M059J (cell line): ENCODE data around the gene WWOX. TPM values are rescaled to one million over a fixed set of nuclear protein-coding genes. Genes with fewer than 3 reads are reported as not detected.

ENCODE experiments used
- DNase-seq: peaks from one replicate; pipeline ENCODE4 v3.0.0-alpha.2; 2012; ENCODE audit warnings: low read depth
- total RNA-seq: library from RNA; depleted of rRNA; stranded (reverse); fragments of >200 nt; shearing (Covaris generic); gene quantifications from 2 replicates; pipeline ENCODE4 v1.2.3, GENCODE V29; 2014

Gene WWOX
- total RNA-seq, 1 experiment from 2014 or later = 13.7 TPM

DNA sequence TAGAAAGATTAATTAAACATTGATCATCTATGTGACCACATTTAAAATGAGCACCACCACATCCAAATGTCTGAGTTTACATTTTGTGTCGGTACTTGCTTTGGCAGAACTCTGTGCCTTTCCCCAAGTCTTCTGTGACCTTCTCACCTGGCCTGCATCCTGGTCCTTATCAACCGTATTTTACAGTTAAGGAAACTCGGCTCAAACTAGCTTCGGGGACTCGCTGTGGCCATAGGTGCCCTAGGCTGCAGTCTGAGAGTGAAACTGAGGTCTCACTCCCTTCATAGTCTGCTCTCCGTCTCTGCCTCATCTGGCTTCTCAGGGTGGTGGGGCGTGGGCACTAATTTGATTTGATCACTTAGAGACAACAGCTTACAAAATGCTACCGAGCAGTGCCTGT lies 555.5 kb downstream of the WWOX start:
- no peak for DNase-seq

DNA sequence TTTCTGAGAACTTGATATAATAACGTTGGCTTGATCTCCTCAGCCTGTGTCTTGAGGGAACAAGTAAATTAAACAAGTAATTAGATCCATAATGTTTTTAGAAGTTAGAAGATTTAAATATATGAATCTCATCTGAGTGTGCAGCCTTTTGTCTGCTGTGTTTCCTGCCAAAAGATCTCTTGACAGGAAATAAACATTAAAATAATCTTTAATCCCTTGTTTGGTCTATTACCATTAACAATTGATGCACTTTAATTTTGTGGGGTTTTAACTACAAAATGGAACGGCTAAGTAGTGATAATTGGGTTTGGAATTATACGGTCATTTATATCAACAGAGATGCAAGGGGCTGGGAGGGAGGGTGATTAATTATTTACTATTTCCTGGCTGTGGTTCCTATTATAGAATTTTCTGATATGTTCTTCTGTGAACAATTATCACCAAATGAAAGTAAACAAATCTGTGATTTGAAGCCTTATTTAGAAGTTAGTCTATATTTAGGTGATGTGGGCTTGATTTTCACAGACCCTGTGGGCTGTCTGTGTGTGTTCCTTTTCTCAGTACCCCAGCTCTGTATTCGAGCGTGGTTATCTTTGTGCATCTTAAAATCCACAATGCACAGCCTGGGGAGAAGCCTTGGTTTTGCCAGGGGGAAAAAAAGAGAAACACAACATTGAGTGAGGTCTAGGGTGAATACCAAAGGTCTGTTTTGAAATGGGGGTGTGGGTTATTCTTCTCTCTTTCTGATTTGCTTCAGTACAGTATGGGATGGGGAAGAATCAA lies 556.1 kb downstream of the WWOX start:
- no peak for DNase-seq

DNA sequence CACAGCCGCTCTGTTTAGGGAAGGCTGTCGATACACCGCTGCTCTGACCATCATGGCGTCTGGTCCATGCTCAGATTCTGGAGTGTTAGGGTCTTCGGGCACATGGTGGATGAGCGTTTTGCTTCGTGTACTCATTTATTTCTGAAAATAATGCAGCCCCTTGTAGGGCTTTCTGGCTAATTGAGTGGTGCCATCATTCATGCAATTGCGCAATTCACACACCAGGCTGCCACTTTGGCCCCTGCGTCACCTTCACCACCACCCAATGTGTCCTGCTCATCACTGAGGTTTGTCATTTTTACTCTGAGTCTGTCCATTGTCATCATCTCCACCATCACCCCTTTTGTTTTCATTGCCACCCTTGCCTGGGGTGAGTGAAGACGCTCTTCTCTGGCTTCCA lies 557.4 kb downstream of the WWOX start:
- DNase-seq = no peak

DNA sequence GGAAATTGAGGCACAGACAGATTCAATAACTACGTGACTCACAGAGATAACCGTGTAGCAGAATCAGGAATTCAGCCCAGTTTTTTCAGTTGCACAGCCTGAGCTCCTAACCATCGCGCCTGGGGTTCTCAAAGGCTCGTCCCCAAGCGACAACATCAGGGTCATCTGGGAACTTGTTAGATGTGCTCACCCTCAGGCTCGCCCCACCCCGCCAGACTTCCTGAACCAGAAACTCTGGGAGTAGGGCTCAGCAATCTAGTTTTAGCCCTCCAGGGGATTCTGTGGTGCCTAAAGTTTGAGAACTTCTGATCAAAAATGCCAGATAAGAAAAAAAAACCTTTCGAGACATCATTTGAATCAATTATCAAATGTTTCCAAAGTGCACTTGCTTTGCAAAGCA lies 559.8 kb downstream of the WWOX start:
- DNase-seq = no peak

DNA sequence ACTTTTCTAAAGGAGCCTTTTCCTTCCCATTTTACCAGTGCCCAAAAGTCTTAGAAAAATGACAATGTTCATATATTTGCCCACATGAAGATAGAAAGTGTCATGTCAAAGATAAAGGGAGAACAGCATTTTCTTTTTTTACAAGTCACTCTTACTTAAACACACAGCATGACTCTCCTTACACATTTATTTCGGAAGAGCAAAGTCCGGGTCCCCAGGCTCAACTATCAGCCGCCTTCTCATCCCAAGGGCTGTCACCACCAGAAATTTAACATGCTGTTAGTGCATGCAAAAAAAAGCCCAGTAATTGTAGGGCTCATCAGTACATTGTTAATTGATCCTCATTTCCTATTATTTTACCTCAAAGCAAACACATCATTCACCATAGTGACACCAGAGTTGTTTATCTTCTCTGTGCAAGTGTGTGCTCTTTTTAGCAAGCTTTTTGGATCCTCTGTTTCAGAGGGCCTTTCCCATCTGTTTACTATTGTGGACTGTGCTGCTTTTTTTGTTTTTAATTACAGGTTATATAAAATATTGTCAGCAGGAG lies 560.3 kb downstream of the WWOX start:
- no peak for DNase-seq

DNA sequence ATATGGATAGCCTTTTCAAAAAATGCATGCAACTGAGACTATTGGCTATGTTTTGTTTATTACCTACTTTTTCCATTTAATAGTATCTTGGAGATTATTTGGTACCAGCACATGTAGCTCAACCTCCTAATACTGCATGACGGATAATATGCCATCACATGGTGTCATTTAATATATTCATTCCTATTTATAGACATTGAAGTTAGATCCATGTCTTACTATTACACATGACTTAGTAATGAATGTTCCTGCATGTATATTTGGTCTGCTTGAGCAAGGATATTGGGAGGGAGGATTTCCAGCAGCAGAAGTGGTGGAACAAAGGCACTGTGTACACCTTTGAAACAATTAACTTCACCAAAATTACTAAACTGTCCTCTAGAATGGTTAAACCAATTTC lies 561.3 kb downstream of the WWOX start:
- DNase-seq = no peak

DNA sequence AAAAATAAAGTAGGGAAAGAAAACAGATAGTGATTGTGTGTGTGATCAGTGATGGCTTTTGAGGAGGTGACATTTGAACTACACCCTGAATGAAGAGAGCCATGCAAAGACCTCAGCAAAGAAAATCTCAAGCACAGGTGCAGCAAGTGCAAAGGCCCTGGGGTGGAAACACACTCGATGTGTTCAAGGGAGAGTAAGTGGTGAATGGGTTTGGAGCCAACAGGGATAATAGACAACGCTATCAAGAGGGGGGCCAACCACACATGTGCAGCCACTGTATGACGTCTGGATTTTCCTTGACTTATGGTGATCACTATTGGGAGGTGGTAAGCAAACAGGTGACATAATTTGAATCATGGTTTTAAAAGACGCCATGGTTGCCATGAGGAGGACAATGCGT lies 564.2 kb downstream of the WWOX start:
- no peak for DNase-seq

DNA sequence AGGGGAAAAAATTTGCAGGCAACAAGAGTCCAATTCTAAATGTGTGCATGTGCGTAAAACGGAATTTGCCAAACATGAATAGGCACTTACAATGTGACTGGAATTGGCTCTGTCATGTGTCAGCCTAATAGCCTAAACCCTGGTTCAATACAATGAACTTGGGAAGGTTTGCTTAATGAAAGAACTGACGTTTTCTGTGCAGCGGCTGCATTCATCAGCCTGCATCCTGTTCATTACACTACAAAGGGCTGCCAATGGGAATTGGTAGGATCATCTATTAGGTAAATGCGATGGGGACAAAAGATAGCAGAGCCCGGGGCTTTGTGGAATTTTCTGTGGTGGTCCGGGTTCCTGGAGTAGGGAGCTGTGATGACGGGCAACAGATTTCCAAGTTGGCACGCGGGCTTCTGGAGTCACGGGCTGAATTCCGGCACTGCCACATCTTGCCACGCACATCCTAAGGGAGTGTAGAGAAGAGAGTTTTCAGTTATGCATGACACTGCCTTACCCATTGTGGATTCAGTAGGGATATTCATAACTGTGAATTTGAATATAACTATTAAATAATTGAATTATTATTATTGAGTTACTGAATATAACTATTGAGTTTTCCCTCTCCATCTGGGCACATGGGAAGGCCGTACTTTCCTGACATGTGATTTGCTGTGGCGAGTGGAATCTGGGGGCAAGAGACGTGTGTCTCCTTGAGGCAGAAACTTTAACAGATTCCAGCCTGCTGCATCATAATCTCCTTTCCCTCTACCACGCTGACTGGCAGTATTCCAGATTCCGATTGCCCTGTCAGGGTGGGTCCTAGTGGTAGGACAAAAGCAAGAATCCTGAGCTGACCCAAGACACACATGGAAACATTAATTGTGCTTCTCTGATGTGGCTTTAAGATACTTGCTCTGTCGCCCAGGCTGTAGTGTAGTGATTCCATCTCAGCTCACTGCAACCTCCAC lies 565.6 kb downstream of the WWOX start:
- DNase-seq = no peak

DNA sequence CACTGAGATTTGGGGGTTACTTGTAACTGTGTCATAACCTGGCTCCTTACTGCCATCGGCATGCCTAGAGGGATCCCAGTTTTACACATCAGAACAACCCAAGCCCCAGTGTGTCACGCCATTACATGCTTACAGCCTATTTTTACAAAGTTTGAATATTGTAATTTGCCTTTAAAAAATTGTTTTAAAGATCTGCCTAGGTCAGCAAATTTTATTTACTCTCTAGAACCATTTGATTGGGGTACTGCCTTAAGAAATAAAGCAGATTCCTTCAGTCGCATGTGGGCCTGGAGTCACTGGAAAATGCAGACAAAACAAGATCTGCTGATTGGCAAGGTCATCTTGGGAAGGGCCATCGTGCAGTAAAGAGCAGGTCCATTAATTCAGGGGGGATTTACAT lies 566.9 kb downstream of the WWOX start:
- no peak for DNase-seq

DNA sequence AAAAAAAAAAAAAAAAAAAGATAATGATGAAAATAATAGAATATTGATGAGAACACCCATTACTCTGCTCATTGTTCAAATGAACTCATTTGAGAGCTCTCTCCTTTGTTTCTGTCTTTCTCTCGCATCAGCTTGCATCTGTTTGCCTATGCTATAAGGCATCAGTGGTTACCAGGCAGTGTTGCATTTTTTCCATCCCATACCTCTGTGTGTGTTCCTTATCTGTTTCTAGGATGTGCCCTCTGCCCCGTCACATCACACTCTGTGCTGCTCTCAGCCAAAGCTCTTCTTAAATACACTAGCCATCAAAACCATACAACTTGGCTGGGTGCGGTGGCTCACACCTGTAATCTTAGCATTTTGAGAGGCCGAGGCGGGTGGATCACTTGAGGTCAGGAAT lies 568.2 kb downstream of the WWOX start:
- no peak for DNase-seq

DNA sequence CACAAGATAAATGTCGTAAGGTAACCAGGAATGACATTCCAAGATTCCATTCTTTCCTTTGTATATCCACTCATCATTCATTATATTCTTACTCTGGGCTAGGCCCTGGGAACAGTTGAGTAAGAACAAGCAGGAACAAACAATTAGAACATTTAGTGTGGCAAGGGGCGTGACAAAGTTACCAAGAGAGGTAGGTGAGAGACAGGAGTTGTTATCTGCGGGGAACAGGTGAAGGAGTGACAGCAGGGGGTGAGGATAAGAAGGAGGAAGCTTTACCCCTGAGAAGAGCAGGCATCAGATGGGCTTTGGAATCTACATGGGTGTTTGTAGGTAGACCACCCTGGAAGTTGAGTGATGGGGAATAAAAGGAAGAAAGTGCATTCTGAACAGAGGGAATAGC lies 568.9 kb downstream of the WWOX start:
- no peak for DNase-seq

DNA sequence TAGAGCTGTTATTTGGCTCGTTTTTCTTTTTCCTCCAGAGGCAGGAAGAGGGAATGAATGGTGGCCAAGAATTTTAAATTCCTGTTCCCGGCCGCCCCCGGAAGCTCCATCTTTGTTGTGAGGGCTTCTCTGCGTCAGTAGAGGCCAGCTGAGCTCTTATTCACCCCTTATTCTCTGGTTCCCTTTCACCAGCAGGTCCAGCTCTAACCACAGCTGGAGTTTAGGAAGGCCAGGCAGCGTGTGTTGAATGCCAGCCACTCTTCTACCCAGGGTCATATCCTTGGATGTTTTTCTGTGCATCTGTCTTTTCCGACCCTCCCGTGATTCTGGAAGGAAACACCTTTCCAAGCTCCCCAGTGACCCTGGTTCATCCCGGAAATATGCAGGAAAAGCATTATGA lies 570.5 kb downstream of the WWOX start:
- DNase-seq = no peak

DNA sequence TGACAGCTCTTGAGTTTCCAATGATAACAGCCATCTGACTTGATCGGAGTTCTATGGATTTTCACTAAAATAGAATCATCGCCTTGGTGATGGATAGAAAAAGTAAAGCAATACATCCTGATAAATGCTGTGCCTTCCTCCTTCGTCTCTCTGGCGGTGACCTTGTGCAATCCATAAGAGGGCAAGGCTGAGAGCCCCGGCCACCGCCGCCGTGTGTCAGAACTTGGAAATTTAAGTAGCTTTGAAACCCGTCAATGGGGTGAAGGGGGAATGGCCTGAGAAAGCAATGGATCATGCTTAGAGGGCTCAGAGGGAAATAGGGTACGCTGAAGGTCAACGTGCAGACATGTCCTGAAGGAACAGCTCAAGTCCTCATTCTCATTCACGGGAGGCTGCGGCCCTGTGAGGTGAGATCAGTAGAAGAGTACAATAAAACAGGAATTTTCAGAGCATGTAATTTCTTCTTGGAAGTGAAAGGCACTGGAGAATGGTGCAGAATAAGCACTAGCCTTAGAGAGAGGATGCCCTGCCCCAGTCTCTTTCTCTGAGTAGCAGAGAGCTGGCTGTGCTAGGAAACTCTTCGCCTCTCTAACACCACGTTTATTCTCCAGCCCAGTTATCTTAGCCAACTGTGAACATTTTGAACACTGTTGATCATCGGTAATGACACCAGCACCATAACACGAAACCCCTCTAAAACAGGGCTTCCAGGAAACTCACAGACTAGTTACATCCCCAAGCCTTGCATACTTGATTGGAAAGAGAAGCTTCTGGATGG lies 573.5 kb downstream of the WWOX start:
- DNase-seq = no peak

DNA sequence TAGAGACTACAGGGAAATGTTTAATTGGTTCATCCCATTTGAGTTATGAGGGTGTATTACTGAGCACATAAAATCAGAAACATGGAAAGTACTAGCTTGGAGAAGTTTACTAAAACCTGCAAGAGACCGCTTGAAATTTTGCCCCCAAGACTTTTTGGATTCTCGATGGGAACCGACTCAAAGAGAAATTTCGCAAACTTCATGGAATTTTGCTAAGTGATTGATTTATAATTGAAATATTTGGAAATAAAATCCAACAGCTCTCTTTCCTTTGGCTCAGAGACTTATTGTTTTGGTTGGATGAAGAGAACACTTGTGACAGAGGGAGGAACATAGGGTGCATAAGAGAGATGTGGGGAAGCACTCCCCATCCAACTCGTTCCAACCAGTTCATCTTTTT lies 574.4 kb downstream of the WWOX start:
- no peak for DNase-seq

DNA sequence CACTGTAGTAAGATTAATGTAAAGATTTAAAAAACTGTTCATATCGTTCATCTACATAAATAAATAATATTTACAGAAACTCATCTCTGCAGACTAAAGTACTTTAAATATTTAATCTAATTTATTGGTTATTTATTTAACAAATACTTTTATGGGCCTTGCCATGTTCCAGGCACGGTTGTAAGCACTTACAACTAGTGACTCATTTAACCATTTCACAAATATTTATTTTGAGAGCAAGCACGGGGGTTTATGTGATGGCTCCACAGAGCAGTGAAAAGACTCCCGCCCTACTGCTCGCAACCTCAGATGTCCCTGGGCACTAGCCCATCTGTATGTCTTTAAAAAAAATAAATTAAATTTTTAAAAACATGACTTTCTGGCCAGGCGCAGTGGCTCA lies 575.9 kb downstream of the WWOX start:
- peak; percentile 25 for DNase-seq

DNA sequence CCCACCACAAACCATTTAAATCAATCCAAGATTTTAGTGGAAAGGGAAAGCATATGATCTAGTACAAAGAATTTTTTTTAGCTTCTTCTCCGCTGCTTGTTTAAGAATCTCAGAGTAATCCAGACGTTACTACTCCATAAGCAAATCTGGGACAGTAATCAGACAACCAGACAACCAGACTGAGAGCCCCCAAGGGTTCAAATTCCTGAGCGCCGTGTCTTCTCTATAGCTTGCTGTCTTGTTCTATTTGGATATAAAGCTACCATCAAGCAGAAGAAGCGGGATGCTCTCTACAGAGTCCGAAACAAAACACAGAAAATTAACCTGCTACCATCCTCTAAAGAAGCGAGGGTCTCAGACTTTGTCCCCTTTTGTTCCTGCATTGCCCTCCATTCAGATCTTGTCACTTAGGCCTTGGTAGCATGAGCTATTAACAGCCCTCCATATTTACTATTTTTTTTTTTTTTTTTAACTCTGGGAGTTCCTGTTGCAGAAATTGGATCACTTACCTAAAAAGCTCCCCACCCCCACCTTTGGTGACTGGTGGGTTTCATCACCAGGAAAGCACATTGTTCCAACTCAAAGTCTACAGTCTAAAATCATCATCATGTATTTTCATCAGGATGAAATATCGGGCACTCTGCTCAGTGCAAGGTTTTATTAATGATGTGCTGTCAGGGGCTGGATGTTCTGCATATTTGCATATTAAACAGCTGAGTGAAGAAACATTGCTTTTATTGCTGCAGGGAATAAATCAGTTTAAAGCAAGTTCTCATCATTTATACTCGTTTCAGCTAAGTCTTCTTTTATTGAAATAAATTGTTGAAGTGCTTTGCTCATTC lies 576.7 kb downstream of the WWOX start:
- DNase-seq = peak; percentile 0

DNA sequence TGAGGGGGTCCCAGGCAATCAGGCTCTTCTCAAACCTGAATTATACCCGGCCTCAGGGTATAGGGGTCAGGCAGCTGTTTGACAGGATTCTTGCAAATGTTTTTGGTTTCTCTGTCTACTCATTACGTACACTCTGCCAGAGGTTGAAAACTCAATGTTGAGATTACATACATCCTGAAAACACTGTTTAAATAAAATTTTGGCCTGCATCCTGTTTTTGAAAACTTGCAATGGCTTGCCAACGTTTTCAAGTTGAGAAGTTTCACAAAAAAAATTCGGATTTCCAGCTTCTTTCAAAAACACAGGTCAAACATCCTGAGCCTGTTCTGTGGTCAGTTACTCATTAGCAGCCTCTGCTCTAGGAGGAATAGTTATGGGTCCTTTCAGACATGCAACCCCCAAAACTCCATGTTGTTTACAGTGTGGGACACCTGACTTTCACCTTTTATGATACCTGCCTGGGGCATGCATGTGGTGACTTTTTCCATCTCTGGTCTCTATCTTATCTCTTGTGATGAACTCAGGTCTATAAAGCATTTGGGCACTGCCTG lies 577.8 kb downstream of the WWOX start:
- no peak for DNase-seq

DNA sequence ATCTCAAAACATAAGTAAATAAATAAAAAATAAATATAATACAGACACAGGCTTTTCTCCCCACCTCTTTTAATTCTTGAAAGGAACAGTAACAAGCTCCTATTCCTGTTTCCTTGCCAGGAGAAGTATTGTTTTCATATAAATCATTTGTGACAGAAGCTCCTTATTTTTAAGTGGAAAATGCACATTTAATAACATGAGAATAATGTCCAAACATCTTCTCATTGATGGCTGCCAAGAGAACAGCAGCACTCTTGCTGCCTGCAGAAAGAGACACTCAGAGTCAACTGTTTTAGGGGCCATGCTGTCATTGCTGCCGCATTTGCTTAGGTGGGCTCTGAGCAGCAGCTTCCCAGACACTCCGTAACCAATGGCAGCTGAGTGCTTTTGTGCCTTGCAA lies 580.1 kb downstream of the WWOX start:
- no peak for DNase-seq

DNA sequence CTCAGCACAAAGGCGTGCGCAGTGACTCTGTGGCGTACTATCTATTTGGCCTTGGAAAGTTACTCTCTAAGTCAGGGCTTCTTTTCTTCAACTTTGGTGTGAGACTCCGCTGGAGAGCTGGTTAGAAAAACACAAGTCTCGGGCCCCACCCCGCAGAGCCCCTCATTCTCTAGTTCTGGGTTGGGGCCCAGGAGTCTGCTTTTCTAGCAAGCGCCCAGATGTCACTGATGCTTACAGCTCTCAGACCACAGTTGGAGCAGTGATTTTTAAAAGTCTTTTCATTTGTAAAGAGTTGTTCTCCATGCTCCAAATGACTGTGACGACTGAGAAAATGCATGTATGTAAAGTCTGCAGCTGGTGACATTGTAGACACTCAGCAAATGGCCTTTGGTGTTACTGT lies 582.3 kb downstream of the WWOX start:
- DNase-seq = no peak

DNA sequence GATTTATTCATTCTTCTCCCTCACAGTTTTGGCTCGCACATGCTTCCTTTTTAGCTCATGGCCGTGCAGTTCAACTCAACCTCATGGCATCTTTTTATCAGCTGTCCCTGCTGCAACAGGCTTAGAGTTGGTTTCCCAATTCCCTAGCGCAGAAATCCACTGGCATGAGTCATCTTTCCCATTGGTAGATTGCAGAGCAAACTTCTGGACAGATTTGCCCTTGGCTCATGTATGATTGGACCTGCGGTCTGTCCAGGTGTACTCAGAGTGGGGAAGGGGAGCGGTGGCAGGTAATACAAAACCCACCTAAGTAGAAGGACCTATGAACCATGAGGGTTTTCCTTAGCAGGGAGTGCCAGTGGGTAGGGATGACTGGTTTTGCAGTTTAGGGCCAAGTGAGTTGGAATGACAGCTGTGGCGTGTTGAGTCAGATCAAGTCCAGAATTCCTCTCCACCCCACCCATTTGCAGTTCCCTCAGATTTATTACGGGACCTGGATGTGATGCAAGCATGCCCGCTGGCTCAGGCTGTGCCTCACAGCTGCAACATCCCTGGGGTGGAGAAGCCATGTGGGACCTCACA lies 584.7 kb downstream of the WWOX start:
- DNase-seq = peak; percentile 32
